Smooth muscle cell (in vitro differentiated cells): Measurements from ENCODE around the gene PLGRKT. TPM values are rescaled to one million over a fixed set of nuclear protein-coding genes. Genes with fewer than 3 reads are reported as not detected.

Source experiments
- DNase-seq: peaks from one replicate; lab custom pipeline; 2025; ENCODE audit not compliant: unreplicated experiment; lab: John Stamatoyannopoulos, UW
- H2AFZ ChIP-seq: fragments of 200-600 bp; sonication (generic); 2 replicates; pipeline ENCODE4 v1.6.0; 2016; ENCODE audit warnings: antibody characterized with exemption, low read depth, mild to moderate bottlenecking
- H3F3A ChIP-seq: fragments of 200-600 bp; sonication (generic); 2 replicates; pipeline ENCODE4 v1.6.0; 2017; ENCODE audit warnings: antibody characterized with exemption, low read depth
- H3K27ac ChIP-seq: fragments of 200-600 bp; sonication (generic); 2 replicates; pipeline ENCODE4 v1.5.1; 2016; ENCODE audit warnings: low read depth, mild to moderate bottlenecking
- H3K27me3 ChIP-seq: fragments of 200-600 bp; sonication (generic); 2 replicates; pipeline ENCODE4 v1.6.1; 2016; ENCODE audit warnings: low read depth, mild to moderate bottlenecking
- H3K36me3 ChIP-seq: fragments of 200-600 bp; sonication (generic); 2 replicates; pipeline ENCODE4 v1.5.1; 2016; ENCODE audit warnings: low read depth
- H3K4me1 ChIP-seq: fragments of 200-600 bp; sonication (generic); 2 replicates; pipeline ENCODE4 v1.5.1; 2016; ENCODE audit warnings: low read depth
- H3K4me2 ChIP-seq: fragments of 200-600 bp; sonication (generic); 2 replicates; pipeline ENCODE4 v1.6.0; 2016; ENCODE audit warnings: mild to moderate bottlenecking
- H3K4me3 ChIP-seq: fragments of 200-600 bp; sonication (generic); 2 replicates; pipeline ENCODE4 v1.5.1; 2016; ENCODE audit warnings: mild to moderate bottlenecking
- H3K79me2 ChIP-seq: fragments of 200-600 bp; sonication (generic); 2 replicates; pipeline ENCODE4 v1.6.0; 2016; ENCODE audit warnings: low read depth, mild to moderate bottlenecking
- H3K9ac ChIP-seq: fragments of 200-600 bp; sonication (generic); 2 replicates; pipeline ENCODE4 v1.6.0; 2016; ENCODE audit warnings: low read depth
- H3K9me3 ChIP-seq: fragments of 200-600 bp; sonication (generic); replicated peaks from 2 replicates; pipeline ENCODE4 v1.5.1; 2016; ENCODE audit warnings: low read depth
- H4K20me1 ChIP-seq: fragments of 200-600 bp; sonication (generic); 2 replicates; pipeline ENCODE4 v1.6.0; 2016; ENCODE audit warnings: low read depth
- CTCF ChIP-seq: fragments of 200-600 bp; sonication (generic); IDR thresholded peaks from 2 replicates; pipeline ENCODE4 v1.5.1; 2017; ENCODE audit warnings: borderline replicate concordance, mild to moderate bottlenecking, antibody characterized with exemption; ENCODE audit not compliant: insufficient read depth, poor library complexity, severe bottlenecking
- WGBS: methylation state at CpG from one replicate; pipeline ENCODE4 v1.1.7; 2016; ENCODE audit warnings: low lambda C conversion rate; 5-methylcytosine and 5-hydroxymethylcytosine counted together
- polyA plus RNA-seq: library from polyadenylated mRNA; unstranded; fragments of >200 nt; fragmentation: Nextera tagmentation; extraction: Ambion mirVana; gene quantifications from 2 replicates; pipeline ENCODE4 v1.2.1, GENCODE V29; 2016
- total RNA-seq: library from RNA; depleted of rRNA; stranded (reverse); fragments of >200 nt; gene quantifications from 2 replicates; pipeline ENCODE4 v1.2.3, GENCODE V29; 2014

The PLGRKT gene
- total RNA-seq (40.1 and 44.2 TPM in 2 replicates), polyA plus RNA-seq (37.0 and 39.8 TPM in 2 replicates)

GRCh38 chr9:5437254-5438216 is at the start of gene PLGRKT:
Gene PLGRKT, minus strand, starts transcription at chr9:5437925. Its CDS starts 5,948 bp downstream, at chr9:5431977.
- Histone ChIP-seq H3K27me3 (no peaks in the 10 kb centered on the region), H3K4me3 (peak within 1 kb of the TSS; percentile 56), H3K9ac (peak within 1 kb of the TSS; percentile 86), H3F3A (no peaks in the 10 kb centered on the region), H3K4me2 (peak within 1 kb of the TSS; percentile 80), H3K4me1 (peaks cover 4% of the 10 kb centered on the region), H3K36me3 (no peaks in the 10 kb centered on the region), H2AFZ (peak within 1 kb of the TSS; percentile 53), H3K9me3 (no peaks in the 10 kb centered on the region), H4K20me1 (no peaks in the 10 kb centered on the region), H3K27ac (peak within 1 kb of the TSS; percentile 93), H3K79me2 (no peaks in the 10 kb centered on the region)
- TF ChIP-seq CTCF: no peak
- DNase-seq: peak; percentile 64
- WGBS: 1% methylated on average over 54 of the region's 55 CpGs

DNA sequence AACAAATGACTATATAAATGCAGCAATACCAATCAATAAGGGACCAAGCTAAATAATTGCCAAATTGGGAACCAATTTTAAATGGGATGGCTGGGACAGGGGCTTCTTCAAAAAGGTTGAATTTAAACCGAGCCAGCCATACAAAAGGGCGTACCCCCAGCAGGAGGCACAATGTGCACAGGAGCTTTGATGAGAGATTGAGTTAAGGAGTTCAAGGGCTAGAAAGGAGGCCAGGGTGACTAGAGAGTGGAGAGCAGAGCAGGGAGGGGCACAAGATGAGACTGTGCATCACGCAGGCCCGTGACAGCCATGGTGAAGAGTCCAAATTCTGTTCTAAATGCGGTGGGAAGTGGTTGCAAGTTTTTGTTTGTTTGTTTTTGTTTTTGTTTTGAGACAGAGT is 49.3 kb upstream of the PLGRKT start:
- Histone ChIP-seq H3K27ac (no peak overlapping the region), H3K4me2 (no peak overlapping the region), H3K4me3 (no peak overlapping the region), H2AFZ (no peak overlapping the region), H3K4me1 (no peaks in the 10 kb centered on the region), H3K9me3 (no peaks in the 10 kb centered on the region), H3K9ac (no peak overlapping the region), H3K27me3 (no peaks in the 10 kb centered on the region), H3F3A (no peaks in the 10 kb centered on the region), H3K79me2 (no peaks in the 10 kb centered on the region), H4K20me1 (no peaks in the 10 kb centered on the region), H3K36me3 (no peaks in the 10 kb centered on the region)
- DNase-seq: no peak
- WGBS: 93% methylated on average over 5 of the region's 5 CpGs
- TF ChIP-seq CTCF: no peak

DNA sequence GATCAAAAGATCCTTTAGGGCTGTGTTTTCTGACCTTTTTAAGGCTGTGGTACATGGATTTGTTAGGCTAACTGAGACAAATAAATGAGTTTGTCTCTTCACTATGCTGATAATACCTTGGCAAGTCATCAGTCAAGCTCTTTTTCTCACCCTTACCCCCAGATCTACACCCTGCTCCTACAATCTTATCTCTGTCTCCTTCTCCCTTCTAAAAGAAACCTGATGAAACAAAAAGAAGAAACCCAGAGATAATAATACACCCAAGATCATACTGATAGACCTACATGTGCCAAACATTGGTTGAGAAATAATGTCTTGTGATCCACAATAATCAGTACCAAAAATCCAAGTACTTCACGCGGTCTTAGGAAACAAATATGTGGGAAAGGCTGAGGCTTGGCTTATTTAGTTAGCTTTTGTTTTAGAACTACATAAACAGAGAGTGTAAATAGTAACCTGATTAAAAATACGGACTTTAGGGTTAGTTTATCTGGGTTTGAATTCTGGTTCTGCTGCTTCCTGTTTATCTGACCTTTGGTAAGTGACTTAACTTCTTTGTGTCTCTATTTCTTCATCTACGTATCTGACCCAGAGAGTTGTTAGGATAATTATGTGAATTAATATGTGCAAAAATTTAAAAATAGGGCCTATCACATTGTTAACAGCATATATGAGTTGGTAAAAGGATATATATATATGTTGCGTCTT is 47.8 kb upstream of the PLGRKT start:
- Histone ChIP-seq H3K4me2 (no peak overlapping the region), H3K27me3 (no peaks in the 10 kb centered on the region), H3K36me3 (no peaks in the 10 kb centered on the region), H3K9me3 (no peaks in the 10 kb centered on the region), H3K4me3 (no peak overlapping the region), H4K20me1 (no peaks in the 10 kb centered on the region), H3K4me1 (no peaks in the 10 kb centered on the region), H2AFZ (no peak overlapping the region), H3K9ac (no peak overlapping the region), H3F3A (no peaks in the 10 kb centered on the region), H3K79me2 (no peaks in the 10 kb centered on the region), H3K27ac (no peak overlapping the region)
- 87% methylated on average over 5 of the region's 5 CpGs for WGBS
- DNase-seq: no peak
- no peak for TF ChIP-seq CTCF
